GM03348 (cell line): ENCODE measurements around the gene CD83.

Experiments used
- DNase-seq: peaks from one replicate; pipeline ENCODE4 v3.0.0; 2012; ENCODE audit warnings: low spot score

CD83 gene

DNA sequence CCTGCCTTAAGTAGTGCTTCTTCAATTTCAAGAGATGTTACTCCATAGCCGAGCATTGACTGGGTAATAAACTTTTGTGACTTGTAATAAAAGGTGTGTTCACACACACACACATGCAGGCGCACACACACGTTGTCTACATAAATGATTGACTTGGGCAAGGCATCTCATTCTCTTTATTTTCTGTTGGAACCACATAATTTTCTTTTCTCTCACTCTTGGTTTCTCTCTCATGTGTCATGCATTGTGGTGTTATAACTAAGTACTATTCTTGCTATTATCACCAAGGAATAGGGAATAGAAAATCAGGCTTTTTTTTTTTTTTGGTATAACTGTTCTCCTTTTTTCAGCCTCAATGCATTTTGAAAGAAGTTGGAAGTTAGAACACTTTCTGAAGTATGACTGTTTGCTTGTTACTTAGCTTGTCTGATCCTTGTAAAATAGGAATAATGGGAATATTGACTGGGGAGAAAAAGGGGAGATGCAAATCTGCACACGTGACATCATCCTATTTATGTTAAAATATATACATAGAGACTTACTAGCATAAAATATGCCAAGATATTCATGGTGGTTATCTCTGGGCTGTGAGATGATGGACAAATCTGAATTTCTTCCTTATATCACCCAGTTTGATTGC lies 26.1 kb upstream of the CD83 start:
- DNase-seq = no peak

DNA sequence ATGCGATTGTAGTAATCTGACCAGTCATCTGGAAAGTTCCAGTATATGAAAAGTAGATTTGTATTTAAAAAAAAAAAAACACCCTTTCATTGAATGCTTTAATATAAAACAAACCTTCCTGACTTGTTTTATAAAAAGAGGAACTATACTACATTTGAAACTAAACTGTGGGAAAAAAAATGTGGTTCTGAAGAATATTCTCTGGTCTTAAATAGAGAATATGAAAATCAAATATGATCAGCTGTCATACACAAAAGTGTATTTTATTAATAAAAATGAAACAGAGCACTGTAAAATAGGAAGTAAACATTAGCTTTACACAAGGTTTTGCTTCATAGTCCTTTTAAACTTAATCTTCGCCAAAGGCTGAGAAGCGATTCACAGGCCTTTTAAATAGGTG lies 25.3 kb upstream of the CD83 start:
- no peak for DNase-seq

DNA sequence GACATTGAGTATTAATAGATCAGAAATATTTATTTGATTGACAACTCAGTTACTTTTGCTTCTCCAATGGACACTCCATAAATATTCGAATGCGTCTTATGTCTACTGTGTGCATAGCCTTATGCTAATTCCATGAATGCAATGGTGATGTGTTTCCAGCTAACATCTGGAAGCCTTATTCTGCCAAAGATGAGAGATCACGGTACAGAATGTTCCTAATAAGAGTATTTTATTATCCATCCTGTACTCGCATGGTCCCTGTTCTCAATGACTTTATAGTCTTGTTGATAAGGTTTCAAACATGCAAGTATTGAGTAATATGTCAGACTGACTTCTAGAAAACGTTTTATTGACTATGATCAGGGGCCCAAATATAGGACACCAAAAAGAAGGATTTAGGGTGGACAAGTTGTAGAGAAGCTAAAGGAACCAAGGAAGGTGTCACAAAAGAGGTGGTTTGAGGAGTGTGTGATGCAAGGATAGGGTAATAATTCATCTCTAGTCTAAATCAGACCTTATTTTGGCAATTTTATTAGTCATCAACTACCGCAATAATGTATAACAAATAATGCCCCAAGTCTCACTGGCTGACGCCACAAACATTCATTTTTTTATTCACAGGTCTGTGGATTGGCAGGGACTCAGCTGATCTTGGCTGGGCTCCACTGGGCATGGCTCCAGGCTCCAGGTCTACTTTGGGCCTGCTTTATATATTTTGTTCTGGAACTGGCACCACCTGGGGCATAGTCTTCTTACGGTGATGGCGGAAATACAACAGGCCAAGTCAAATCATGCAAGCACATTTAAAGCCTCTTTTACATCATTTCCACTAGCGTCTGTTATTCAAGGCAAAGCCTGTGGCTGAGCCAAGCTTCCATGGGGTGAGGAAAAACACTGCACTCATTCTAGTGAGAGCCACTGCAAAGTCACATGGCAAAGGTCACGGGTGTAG lies 24.5 kb upstream of the CD83 start:
- DNase-seq = no peak

DNA sequence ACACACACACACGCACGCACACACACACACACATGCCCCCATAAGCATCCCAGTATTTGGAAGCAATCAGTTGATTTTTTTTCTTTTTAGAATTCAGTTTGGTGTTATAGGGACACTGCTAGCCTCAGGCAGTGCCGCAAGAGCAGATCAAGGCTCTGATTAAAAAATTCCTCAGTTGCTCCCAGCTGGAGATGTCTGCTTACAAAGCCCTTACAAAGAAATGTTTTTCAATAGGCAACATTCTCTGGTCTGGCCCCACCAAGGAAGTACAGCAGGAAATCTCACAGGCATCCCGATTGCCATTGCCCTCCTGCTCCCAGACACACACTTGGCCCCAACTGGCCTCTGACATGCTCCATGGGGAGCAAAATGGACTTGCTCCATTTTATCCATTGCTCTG lies 22.9 kb upstream of the CD83 start:
- no peak for DNase-seq

DNA sequence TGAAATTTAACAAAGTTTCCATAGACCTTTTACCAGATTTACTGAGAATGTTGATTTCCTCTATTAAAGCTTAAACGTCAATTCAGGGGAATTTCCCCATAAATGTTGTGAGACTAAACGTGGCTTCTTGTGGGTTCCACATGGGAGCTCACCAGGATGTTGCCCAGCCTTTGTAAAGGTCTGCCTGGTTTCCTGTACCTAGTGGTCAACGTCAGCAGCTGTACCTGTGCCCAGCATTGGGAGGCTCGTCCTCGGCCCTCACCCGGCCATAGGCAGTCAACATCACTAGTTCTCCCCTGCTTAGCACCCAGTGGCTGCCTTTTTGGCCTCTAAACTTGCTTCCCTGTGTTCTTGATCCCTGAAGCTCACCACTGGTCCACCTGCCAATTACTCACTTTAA lies 22.1 kb upstream of the CD83 start:
- no peak for DNase-seq

DNA sequence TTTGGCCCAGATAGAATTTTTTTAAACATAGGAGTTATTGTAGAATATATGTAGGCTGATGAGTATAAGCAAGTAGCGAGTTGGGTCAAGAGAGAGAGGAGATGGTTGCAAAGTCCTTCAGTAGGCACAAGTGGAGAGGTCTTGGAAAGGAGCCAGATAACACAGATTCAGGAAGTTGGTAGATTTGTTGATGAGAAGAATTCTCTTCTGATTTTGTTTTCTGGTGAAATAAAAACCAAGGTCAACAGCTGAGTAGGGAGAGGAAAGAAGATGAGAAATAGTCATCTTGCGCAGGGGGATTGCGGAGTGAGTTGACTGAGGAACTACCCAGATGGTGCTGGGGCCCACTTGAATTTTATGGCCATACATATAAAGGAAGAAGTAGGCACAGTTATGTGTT lies 17.4 kb upstream of the CD83 start:
- no peak for DNase-seq

DNA sequence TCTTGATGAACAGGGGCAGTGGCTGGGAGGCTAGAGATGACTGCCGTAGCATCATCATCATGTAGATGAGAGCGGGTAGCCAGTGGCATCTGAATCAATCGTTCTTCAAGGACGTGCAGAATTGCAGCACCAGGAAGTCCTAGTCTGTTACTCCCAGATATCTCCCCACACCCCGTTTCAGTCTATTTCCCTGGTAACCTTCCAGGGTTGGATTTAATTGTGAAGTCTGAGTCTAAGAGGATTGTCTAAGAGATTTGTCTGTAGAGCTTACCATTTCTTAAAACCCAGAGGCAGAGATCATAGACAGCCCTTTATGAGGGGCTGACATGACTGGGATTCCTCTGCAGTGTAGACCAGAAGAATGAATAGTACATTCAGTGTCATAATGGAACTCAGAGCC lies 16.6 kb upstream of the CD83 start:
- DNase-seq = no peak

DNA sequence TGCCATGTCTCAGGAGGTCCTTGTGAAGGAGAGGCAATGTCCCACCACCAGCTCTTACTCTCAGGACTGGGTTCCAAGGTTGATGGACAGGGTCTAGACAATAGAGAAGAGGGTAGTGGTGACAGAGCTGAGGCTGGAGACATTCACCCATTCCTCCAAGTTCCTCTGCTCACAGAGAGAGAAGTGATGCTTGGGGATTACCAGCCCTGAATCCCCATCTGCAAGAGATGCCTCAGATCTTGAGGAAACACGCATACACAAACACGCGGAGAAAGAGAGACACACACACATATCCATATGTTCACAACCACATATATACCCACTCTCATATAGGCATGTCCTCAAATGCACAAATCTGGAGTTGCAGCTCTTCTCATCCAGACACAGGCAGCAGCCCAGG lies 15.2 kb upstream of the CD83 start:
- no peak for DNase-seq

DNA sequence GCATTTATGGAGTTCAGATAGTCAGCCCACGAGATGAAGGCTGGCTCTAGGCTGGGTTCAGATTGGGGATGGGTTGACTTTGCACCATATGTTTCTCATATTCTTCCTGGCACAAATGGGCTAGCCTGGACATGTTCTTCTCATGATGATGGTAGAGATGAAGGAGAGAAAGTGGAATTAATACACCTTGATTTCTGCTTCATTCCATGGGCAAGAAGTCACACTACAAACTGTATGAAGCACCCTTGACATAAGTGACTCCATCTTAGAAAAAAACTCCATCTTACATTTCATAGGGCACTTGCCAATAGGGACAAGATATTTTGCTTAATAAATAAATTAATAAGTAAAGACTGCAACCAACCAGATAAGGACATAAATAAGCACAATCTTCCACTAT lies 12.0 kb upstream of the CD83 start:
- DNase-seq = no peak

DNA sequence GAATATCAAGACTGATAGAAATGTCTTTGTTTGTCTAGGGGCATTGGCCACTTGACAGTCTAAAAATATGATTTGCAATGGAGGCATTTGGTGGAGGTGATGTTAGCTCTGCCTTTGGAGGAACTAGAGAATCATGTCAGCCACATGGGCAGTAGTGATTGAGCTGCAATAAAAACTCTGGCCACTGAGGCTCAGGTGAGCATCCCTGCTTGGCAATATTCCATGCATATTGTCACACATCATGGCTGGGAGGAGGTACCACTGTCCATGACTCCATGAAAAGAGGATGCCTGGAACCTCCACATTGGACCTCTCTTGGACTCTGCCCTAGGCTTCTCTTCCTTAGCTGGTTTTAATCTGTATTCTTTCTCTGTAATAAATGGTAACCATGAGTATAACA lies 10.6 kb upstream of the CD83 start:
- no peak for DNase-seq

DNA sequence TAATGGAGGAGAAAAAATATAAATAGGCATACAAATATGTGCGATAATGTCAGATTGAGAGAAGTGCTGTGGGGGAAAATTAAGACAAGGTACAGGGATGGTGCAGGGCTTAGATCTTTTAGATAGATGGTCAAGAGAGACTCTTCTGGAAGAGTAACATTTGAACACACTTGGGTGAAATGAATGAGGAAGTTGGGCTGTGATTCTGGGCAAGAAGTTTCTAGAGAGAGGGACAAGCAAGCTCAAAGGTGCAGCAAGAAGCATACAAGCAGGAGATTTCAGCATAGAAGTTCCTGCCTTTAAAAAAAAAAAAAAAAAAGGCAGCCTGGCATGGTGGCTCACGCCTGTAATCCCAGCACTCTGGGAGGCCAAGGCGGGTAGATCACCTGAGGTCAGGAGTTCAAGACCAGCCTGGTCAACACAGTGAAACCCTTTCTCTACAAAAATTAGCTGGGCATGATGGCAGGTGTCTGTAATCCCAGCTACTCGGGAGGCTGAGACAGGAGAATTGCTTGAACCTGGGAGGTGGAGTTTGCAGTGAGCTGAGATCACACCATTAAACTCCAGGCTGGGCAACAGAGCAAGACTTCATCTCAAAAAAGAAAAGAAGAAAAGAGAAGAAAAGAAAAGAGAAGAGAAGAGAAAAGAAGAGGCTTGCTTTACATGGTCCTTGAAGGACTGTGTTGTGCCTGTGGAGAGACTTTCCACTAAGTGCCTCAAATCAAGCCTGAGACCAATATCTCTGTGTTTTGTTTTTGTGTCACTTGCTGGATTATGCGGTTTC lies 9.7 kb upstream of the CD83 start:
- no peak for DNase-seq

DNA sequence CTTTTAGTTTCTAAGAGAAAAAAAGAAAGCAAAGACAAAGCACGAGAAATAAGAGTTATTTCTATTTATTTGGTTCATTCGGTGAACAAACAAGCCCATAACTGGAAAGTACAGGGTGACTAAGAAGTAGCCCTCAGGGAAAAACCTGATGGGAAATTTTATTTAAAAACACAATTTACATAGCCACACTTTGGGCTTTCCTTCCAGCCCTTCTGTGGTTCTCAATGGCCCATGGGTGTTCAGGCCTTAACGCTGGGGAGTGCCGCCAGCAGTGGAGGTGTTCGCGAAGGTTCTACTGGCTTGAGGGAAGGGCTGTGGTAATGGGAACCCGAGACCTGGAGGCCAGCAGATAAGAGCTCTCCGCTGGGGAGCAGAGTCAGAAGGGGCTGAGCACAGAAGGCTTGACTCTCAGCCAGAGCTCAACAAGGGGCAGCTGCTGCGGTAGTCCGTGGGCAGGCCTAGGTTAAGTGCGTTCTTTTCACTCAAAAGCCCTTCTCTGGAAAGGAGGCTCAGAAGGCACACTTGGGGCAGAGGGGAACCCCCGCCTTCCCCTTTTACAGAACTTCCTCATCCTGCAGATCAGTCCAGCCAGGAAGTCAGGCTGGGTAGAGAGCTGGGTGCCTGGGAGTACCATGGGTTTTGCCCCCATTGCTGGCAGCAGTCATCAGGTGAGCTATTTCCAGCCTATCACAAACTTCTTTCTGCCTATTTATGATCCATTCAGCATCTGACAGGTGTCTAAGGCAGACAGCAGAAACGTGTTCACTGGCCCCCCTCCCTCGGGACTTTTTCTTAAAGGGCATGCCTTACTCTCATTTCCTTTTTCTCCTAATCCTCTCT lies 8.8 kb upstream of the CD83 start:
- DNase-seq = no peak

DNA sequence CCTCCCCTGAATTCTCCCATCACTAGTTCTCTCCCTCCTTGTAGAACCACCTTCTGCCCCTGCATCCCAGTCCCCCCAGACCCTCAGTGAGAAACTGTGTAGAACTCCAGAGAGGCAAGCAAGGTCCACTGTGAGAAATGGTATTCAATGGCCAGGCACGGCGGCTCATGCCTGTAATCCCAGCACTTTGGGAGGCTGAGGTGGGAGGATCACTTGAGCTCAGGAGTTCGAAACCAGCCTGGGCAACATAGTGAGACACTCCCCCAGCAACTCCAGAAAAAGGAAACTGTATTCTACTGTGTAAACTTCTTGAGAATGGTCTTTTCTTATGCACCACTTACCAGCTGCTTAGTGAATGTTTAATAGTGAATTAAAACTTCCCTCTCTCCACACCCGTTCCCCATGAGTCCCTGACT lies 8.2 kb upstream of the CD83 start:
- no peak for DNase-seq

DNA sequence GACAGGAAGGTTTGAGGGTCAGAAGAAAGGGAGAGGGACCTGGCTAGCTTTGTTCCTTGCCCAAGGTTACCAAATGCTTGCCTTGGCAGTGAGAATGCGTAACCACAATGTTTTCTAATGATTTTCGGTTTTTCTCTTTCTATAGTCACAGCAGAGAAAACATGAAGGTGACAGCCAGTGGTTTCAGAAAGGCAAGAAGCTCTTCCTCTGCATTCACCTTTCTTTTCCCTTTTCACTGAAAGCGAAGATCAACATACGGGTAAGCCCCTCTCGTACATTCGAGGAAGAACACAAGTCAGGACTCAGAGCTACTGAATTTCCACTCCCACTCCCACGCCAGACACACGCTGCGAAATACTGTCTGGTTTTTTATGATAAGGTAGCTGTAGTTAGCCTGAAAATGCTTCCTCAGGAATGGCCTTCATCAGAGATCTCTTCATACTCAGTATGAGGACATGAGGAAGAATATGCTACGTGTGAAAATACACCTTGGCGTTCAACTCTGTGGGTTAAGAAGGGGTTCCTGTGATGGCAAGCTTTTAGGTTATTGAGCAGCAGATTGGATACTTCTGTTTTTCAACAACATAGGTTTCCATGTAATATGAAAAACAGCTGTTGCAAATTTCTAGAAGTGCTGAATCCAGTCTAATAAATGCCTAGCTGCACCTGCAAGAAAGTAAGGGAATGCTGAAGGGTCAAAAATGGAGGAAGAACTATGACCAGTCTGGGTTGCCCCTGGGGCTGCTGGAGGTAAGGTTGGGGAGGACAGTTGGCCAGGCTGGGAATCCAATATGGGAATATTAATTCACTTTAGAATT lies 7.4 kb upstream of the CD83 start:
- DNase-seq = no peak

DNA sequence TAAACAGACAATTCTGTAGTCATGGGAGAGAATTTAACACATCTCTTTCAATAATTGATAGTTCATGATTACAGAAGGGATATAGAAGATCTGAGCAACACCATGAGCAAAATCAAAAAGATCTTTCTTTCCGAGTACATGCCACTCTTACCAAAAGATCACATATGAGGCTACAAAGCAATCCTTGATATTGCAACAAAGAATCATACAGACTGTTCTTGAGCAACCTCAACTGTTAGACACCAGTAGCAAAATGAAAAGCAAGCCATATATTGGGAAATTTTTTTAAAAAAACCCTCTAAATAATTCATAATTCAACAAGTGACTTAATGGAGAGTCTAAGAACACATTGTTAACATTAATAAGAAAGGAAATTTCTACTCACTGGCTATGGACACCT lies 3.6 kb upstream of the CD83 start:
- no peak for DNase-seq

DNA sequence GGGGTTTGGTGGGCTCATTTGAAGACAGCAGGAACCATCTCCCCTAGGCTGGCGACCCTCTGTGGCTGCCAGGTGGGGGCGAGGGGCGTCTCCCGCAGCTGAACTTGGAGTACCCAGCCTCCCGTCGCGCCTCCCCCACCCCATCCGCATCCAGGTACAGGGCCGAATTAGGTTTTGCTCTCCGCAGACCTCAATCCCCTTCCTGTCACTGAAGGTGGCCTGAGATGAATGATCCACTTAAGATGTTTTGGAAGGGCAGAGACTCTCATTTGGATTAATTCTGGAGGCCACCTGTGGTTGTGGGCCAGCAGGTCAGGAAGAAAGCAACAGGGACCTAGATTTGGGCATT lies 493 bp downstream of the CD83 start:
- no peak for DNase-seq

DNA sequence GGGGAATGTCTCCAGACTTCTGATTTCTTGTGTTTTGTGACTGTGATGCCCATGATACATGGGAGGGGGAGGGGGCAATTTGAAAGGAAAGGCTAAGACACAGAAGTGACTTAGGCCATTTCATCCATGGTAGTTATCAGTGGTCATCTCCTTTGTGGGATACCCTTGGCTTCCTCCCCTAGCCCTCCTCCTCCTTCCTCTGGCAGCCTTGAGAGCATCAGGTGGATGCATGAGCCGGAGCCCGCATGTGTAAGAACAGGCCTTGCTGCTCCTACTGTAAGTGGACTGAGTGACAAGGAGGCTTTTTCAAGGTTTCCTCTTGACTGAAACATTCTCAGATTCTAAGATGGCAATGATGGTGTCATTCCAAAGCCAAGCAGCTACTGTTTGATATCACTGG lies 874 bp downstream of the CD83 start:
- no peak for DNase-seq

DNA sequence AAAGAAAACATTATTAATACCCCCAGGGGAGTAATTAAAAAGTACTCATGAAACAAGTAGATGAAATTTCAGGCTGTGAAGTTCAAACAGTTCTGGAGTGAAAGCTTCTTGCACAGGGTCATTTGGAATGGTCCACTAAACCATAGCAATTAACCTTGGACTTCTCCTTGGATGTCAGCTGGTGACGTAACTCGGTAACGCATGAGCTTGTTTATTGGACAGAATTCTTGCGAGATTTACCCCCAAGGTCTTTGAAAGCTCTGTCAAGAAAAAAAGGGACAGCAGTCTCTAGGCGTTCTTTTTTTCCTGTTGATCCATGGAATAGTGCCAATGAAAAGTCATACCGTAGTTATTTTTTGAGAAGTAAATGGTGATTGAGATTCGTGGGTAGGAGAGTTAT lies 2.2 kb downstream of the CD83 start:
- DNase-seq = no peak

DNA sequence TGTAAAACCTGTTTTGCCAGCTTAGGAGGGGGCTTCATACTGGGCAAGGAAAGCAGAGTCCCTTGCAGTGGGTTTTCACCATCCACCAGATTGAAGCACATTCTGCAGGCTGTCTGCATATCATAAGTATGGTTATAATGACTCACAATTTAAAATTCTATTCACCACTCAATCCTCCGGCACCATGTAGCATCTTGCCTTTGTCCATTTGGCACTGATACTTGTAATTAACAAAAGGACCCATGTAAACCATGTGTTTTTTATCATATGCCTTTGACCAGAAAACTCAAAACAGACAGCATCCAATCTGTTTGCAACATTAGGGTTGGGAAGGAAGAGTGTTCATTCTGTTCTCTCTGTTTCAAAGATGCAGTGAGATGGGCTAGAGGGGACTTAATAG lies 3.0 kb downstream of the CD83 start:
- no peak for DNase-seq

DNA sequence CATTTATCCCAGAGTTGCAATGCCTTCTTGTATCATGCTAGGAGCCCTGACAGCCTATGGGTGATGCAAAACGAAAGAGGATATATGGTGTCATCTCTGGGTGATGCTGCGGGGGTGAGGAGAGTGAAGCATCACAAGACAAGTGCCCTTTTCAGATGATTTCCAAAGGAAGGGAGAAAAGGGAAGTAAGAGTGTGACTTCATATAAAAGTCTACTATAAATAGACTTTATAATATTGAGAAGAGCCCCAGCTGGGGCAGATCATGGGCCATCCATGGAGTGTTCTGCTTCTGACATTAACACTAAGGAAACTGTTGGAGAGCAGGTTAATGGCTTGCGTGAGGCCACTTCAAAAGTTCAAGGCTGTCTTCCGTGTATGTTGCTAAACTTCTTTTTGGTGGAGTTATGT lies 4.4 kb downstream of the CD83 start:
- no peak for DNase-seq

DNA sequence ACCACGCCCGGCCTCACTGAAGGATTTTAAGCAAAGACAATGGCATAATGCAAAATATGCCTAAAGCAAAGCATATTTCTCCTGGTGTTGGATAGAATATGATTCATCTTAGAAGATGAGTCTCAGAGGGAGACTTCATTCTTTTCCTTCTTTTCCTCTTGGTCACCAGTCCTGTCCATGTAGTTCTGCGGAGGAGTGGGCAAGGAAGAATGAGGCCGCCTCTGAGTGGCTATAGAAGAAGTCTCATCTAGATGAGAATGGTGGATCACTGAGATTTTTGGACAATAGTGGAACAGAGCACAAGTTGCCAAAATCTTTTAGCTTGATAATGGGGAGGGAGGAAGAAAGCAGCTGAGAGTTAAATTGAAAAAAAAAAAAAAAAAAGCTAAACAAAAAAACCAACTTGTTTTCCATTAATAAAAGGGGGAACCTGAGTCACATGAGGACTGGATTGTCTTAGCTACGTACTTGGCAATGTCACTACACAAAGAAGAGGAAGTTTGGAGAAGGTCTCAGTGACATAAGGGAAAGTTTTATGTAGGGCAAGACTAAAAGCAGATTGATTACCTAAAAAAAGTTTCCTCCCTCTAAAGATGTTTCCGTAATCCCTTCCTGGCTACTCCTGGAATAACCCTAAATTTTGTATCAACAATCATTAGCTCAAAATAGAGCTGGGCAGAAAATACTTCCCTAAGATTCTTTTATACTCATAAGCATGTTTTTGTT lies 6.0 kb downstream of the CD83 start:
- peak; percentile 47 for DNase-seq
